ENCODE data around the gene SYT9. TPM values are rescaled to one million over a fixed set of nuclear protein-coding genes. Genes with fewer than 3 reads are reported as not detected.

The SYT9 gene
- total RNA-seq, 1 donor from 2014 or later: 1.6 TPM

GRCh38 chr11:7448201-7448600 is 196.5 kb downstream of the SYT9 start:
- peaks cover 26% of the 10 kb centered on the region for H3K4me1 Mint-ChIP-seq (ENCODE audit: unreplicated experiment)
- no peaks in the 10 kb centered on the region for H3K36me3 Mint-ChIP-seq
- no peak for DNase-seq (ENCODE audit: extremely low spot score, unreplicated experiment)
- no peak for TF ChIP-seq CTCF (conservative IDR thresholded peaks at IDR 0.05)
- H3K27me3 Mint-ChIP-seq: no peaks in the 10 kb centered on the region
- no peak overlapping the region for H3K27ac Mint-ChIP-seq
- H3K4me3 Mint-ChIP-seq: no peak overlapping the region
- no peaks in the 10 kb centered on the region for H3K9me3 Mint-ChIP-seq

- peaks cover 26% of the 10 kb centered on the region for H3K4me1 Mint-ChIP-seq (ENCODE audit: unreplicated experiment)
- no peak overlapping the region for H3K27ac Mint-ChIP-seq
- no peaks in the 10 kb centered on the region for H3K27me3 Mint-ChIP-seq
- H3K4me3 Mint-ChIP-seq: no peak overlapping the region
- H3K9me3 Mint-ChIP-seq: no peaks in the 10 kb centered on the region
- DNase-seq (ENCODE audit: extremely low spot score, unreplicated experiment): no peak
- H3K36me3 Mint-ChIP-seq: no peaks in the 10 kb centered on the region
- TF ChIP-seq CTCF (conservative IDR thresholded peaks at IDR 0.05): no peak
These were observed 197.6 kb downstream of the SYT9 start for GRCh38 chr11:7449211-7449840.

- DNase-seq (ENCODE audit: extremely low spot score, unreplicated experiment): no peak
- no peaks in the 10 kb centered on the region for H3K9me3 Mint-ChIP-seq
- no peak for TF ChIP-seq CTCF (conservative IDR thresholded peaks at IDR 0.05)
- no peaks in the 10 kb centered on the region for H3K36me3 Mint-ChIP-seq
- no peak overlapping the region for H3K27ac Mint-ChIP-seq
- H3K4me3 Mint-ChIP-seq: no peak overlapping the region
- no peaks in the 10 kb centered on the region for H3K27me3 Mint-ChIP-seq
- peaks cover 21% of the 10 kb centered on the region for H3K4me1 Mint-ChIP-seq (ENCODE audit: unreplicated experiment)
These were observed 198.1 kb downstream of the SYT9 start for GRCh38 chr11:7449841-7450214.

GRCh38 chr11:7450836-7451235 is 199.1 kb downstream of the SYT9 start:
- no peak for TF ChIP-seq CTCF (conservative IDR thresholded peaks at IDR 0.05)
- H3K4me1 Mint-ChIP-seq (ENCODE audit: unreplicated experiment): peaks cover 14% of the 10 kb centered on the region

GRCh38 chr11:7451520-7451919 is 199.8 kb downstream of the SYT9 start:
- Mint-ChIP-seq H3K9me3 (no peaks in the 10 kb centered on the region), H3K27ac (no peak overlapping the region), H3K4me1 (ENCODE audit: unreplicated experiment) (peaks cover 14% of the 10 kb centered on the region), H3K27me3 (no peaks in the 10 kb centered on the region), H3K4me3 (no peak overlapping the region), H3K36me3 (no peaks in the 10 kb centered on the region)
- no peak for DNase-seq (ENCODE audit: extremely low spot score, unreplicated experiment)
- no peak for TF ChIP-seq CTCF (conservative IDR thresholded peaks at IDR 0.05)

More at GRCh38 chr11:7450836-7451235, 199.1 kb downstream of the SYT9 start:
- H3K4me3 Mint-ChIP-seq: no peak overlapping the region
- H3K36me3 Mint-ChIP-seq: no peaks in the 10 kb centered on the region
- no peaks in the 10 kb centered on the region for H3K27me3 Mint-ChIP-seq
- H3K27ac Mint-ChIP-seq: no peak overlapping the region
- DNase-seq (ENCODE audit: extremely low spot score, unreplicated experiment): no peak
- no peaks in the 10 kb centered on the region for H3K9me3 Mint-ChIP-seq

Data from type B pancreatic cell (in vitro differentiated cells).